Subcutaneous abdominal adipose tissue (tissue), 5 donors: ENCODE measurements around the gene HIRIP3.
"Not testable (repeated sequence)": the region's sequence is repeated elsewhere in the genome, so short reads cannot be mapped to it uniquely, and the experiment has no call there.

Experiments
- H3K27ac ChIP-seq: one replicate; pipeline ENCODE4 v1.7.0; 2013; ENCODE audit warnings: low read depth, mild to moderate bottlenecking, inconsistent platforms, low read length, moderate library complexity
- H3K27me3 ChIP-seq, 5 donors: one replicate each; pipeline ENCODE4 v1.7.0; 2013; ENCODE audit warnings: low read length in 5 of 5, inconsistent platforms in 1 of 5; ENCODE audit not compliant: control insufficient read depth in 5 of 5, insufficient read depth in 4 of 5
- H3K36me3 ChIP-seq, 5 donors: one replicate each; pipeline ENCODE4 v1.7.0; 2013; ENCODE audit warnings: low read length in 5 of 5; ENCODE audit not compliant: control insufficient read depth in 5 of 5, insufficient read depth in 5 of 5
- H3K4me1 ChIP-seq, 5 donors: one replicate each; pipeline ENCODE4 v1.7.0; 2013; ENCODE audit warnings: low read length in 5 of 5, mild to moderate bottlenecking in 3 of 5, moderate library complexity in 1 of 5; ENCODE audit not compliant: control insufficient read depth in 5 of 5, insufficient read depth in 5 of 5
- H3K4me3 ChIP-seq, 5 donors: one replicate each; pipeline ENCODE4 v1.7.0; 2013; ENCODE audit warnings: low read length in 5 of 5, low read depth in 1 of 5
- H3K9ac ChIP-seq, 5 donors: one replicate each; pipeline ENCODE4 v1.7.0; 2013; ENCODE audit warnings: low read length in 5 of 5, mild to moderate bottlenecking in 4 of 5, moderate library complexity in 3 of 5
- H3K9me3 ChIP-seq, 5 donors: one replicate each; pipeline ENCODE4 v1.7.0; 2013; ENCODE audit warnings: low read length in 5 of 5; ENCODE audit not compliant: control insufficient read depth in 5 of 5
- donor health status: healthy.
- donor health status: healthy.
- donor health status: healthy.
- donor health status: healthy.
- donor health status: healthy.

Gene HIRIP3, protein sequence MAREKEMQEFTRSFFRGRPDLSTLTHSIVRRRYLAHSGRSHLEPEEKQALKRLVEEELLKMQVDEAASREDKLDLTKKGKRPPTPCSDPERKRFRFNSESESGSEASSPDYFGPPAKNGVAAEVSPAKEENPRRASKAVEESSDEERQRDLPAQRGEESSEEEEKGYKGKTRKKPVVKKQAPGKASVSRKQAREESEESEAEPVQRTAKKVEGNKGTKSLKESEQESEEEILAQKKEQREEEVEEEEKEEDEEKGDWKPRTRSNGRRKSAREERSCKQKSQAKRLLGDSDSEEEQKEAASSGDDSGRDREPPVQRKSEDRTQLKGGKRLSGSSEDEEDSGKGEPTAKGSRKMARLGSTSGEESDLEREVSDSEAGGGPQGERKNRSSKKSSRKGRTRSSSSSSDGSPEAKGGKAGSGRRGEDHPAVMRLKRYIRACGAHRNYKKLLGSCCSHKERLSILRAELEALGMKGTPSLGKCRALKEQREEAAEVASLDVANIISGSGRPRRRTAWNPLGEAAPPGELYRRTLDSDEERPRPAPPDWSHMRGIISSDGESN

GRCh38 chr16:29995324-29995910 lies at the start of gene HIRIP3:
Gene HIRIP3, minus strand, starts transcription at chr16:29995617. Its CDS starts 12 bp downstream, at chr16:29995605.
- H3K36me3 ChIP-seq = peaks cover 0 to 54% (median 45%) of the 10 kb centered on the region in 5 donors
- H3K27ac ChIP-seq = peak within 1 kb of the TSS; percentile 98
- H3K9ac ChIP-seq = peak within 1 kb of the TSS; percentile 87 to 98 (median 93)
- no peaks in the 10 kb centered on the region for H3K9me3 ChIP-seq
- peaks cover 6 to 47% (median 39%) of the 10 kb centered on the region in 5 donors for H3K4me1 ChIP-seq
- peak within 1 kb of the TSS; percentile 75 to 96 (median 93) for H3K4me3 ChIP-seq
- H3K27me3 ChIP-seq = no peaks in the 10 kb centered on the region

GRCh38 chr16:30041841-30042240 lies 46.4 kb upstream of the HIRIP3 start:
- Histone ChIP-seq H3K9ac (no peak overlapping the region), H3K9me3 (no peaks in the 10 kb centered on the region), H3K4me3 (no peak overlapping the region), H3K27ac (no peak overlapping the region), H3K36me3 (no peaks in the 10 kb centered on the region), H3K27me3 (peaks cover 0 to 4% (median 0%) of the 10 kb centered on the region in 5 donors), H3K4me1 (no peaks in the 10 kb centered on the region)

DNA sequence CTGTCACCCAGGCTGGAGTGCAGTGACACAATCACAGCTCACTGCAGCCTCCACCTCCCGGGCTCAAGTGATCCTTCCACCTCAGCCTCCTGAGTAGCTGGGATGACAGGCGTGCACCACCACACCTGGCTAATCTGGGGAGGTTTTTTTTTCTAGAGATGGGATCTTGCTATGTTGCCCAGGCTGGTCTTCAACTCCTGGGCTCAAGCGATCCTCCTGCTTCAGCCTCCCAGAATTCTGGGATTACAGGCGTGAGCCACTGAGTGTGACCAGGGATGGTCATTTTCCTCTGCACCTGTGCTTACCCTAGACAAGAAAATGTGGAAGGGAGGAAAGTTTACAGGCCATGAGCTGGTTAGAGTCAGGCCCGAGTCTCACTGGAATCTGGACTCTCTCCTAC lies 45.3 kb upstream of the HIRIP3 start:
- H3K27me3 ChIP-seq, H3K36me3 ChIP-seq, H3K4me1 ChIP-seq, H3K9ac ChIP-seq, H3K4me3 ChIP-seq, H3K27ac ChIP-seq, H3K9me3 ChIP-seq: not testable (repeated sequence)

- Histone ChIP-seq H3K4me1 (no peaks in the 10 kb centered on the region), H3K27ac (no peak overlapping the region), H3K36me3 (no peaks in the 10 kb centered on the region), H3K27me3 (peaks cover 0 to 4% (median 1%) of the 10 kb centered on the region in 5 donors), H3K4me3 (no peak overlapping the region), H3K9ac (no peak overlapping the region), H3K9me3 (no peaks in the 10 kb centered on the region)
These were observed 44.8 kb upstream of the HIRIP3 start for GRCh38 chr16:30040221-30040620.

DNA sequence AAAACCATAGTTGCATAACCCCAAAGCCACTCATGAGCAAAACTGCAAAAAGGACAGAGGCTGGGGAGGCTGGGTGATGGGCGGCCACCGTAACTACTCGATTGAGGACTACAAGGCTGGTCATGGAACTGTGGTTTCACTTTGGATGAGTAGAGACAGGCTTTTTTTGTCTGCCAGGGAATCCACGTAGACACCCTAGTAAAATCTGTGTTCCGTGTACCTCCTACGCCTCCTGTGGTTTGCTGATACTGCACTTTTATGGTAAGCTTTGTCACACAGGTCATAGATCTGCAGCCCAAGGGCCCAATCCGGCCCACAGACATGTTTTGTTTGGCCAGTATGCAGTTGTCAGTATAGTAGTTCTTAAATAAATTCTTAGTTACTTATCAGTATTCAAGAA lies 37.9 kb upstream of the HIRIP3 start:
- Histone ChIP-seq H3K27me3 (peaks cover 33 to 49% (median 43%) of the 10 kb centered on the region in 5 donors), H3K4me3 (no peak overlapping the region), H3K9me3 (no peaks in the 10 kb centered on the region)

GRCh38 chr16:30032083-30032819 lies 36.8 kb upstream of the HIRIP3 start:
- H3K4me3 ChIP-seq = no peak overlapping the region
- H3K4me1 ChIP-seq = peaks cover 0 to 4% (median 0%) of the 10 kb centered on the region in 5 donors
- H3K27me3 ChIP-seq = peaks cover 33 to 59% (median 50%) of the 10 kb centered on the region in 5 donors
- H3K9ac ChIP-seq = no peak overlapping the region
- H3K27ac ChIP-seq = no peak overlapping the region
- no peaks in the 10 kb centered on the region for H3K9me3 ChIP-seq
- H3K36me3 ChIP-seq = no peaks in the 10 kb centered on the region

More for the DNA sequence above, 37.9 kb upstream of the HIRIP3 start:
- peaks cover 0 to 4% (median 0%) of the 10 kb centered on the region in 5 donors for H3K4me1 ChIP-seq
- no peaks in the 10 kb centered on the region for H3K36me3 ChIP-seq
- H3K27ac ChIP-seq = no peak overlapping the region
- no peak overlapping the region for H3K9ac ChIP-seq

DNA sequence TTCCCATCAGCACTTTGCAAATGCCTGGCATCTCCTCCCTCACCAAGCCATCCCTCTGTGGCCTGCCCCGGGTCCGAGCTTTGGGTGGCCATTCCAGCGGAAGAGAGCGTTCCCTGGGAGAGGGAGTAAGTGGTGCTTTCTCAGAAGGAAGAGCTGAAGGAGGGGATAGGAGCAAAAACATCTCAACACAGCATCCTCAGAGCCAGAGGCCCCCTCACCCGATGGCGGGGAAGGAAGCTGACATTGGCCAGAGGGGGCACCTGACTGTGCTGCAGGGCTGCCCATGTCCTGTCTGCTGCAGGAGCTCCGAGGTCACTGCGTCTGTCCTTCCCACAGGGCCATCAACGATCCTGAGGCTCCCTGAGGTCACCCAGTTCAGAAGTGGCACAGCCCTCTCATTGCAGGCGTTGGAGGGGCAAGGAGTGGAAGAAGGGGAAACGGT lies 36.1 kb upstream of the HIRIP3 start:
- peaks cover 36 to 66% (median 58%) of the 10 kb centered on the region in 5 donors for H3K27me3 ChIP-seq
- H3K27ac ChIP-seq = no peak overlapping the region
- no peak overlapping the region for H3K9ac ChIP-seq

DNA sequence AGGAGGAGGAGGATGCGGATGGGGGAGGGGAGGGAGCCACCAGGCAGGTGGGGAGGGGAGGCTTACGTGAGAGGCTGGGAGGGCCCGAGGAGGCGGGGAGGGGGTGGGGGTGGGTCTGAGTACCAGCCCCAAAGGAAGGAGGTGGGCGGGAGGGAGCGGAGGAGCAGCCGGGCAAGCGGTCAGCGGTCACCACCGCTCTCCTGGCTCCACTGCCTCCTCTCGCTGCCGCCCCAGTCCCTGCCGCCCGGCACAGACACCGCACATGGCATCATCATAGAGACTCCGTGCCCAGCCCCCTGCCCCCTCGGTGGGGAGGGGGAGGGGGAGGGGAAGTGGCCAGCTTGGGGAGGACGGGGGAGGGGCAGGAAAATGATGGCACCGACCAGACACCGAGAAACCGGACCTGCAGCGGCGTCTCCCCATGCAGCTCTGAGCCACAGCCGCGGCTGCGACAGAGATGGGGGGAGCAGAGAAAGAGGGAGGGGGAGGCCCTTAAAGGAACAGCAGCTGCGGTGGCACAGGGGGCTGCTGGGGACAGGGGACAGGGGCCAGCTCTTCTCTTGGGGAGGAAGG lies 35.5 kb upstream of the HIRIP3 start, which contains the start of gene TLCD3B:
TSS of gene TLCD3B (minus strand) at position 431 of the 573 bp plus-strand sequence. CDS start 744 bp downstream, outside the sequence.
- H3K4me1 ChIP-seq = peaks cover 0 to 4% (median 0%) of the 10 kb centered on the region in 5 donors
- H3K9me3 ChIP-seq = no peaks in the 10 kb centered on the region
- H3K4me3 ChIP-seq = no peak within 1 kb of the TSS
- H3K27ac ChIP-seq = no peak within 1 kb of the TSS
- no peak within 1 kb of the TSS for H3K9ac ChIP-seq
- no peaks in the 10 kb centered on the region for H3K36me3 ChIP-seq
- peaks cover 33 to 66% (median 62%) of the 10 kb centered on the region in 5 donors for H3K27me3 ChIP-seq

More for the DNA sequence above, 36.1 kb upstream of the HIRIP3 start:
- H3K4me3 ChIP-seq = no peak overlapping the region
- no peaks in the 10 kb centered on the region for H3K36me3 ChIP-seq
- H3K4me1 ChIP-seq = peaks cover 0 to 4% (median 0%) of the 10 kb centered on the region in 5 donors
- H3K9me3 ChIP-seq = no peaks in the 10 kb centered on the region

DNA sequence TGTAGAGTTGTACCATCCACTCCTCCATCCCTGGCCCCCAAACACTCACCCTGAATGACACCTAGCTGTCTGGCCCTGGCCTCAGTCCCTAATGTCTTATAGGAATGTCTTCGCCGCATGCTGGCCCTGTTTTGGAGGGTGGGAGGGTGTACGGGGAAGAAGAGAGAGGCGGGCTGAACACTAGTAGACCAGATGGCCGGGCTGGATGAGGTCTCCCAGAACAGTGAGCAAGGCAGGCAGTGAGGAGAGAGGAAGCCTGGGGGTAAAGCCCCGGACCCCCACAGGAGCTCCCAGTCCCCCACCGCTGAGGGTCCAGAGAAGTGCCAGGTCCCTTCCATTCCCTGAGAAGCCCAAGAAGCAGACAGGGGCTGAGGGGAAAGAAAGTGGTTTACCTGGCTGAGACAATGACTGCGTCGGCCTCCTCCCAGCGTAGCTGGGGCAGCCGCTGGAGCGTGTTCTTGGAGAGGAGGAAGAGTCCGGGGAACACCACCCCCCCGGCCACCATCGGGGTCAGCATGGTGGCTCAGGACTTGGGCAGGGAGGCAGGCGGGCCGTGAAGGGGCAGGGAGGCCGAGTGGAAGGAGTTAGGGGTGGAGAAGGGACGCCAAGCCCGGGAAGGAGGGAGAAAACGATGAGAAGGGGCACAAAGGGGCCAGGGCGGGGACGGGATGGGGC lies 34.7 kb upstream of the HIRIP3 start:
- Histone ChIP-seq H3K36me3 (no peaks in the 10 kb centered on the region), H3K4me1 (peaks cover 0 to 4% (median 0%) of the 10 kb centered on the region in 5 donors), H3K9ac (no peak overlapping the region), H3K27ac (no peak overlapping the region), H3K4me3 (no peak overlapping the region), H3K9me3 (no peaks in the 10 kb centered on the region), H3K27me3 (peaks cover 38 to 71% (median 66%) of the 10 kb centered on the region in 5 donors)
